Measurements from ENCODE around the gene SOX13. TPM values are rescaled to one million over a fixed set of nuclear protein-coding genes. Genes with fewer than 3 reads are reported as not detected.

The SOX13 gene
- total and polyA plus RNA-seq, 10 of the 15 experiments (the other 5 are each of a cell fraction or from before 2014, with no cell fraction given) = 0.04 to 0.31 (median 0.11) TPM; not detected in 7

- Histone ChIP-seq H3K27me3 (replicated peaks in 1 of 2; ENCODE audit: control insufficient read depth in 2 of 2, insufficient read depth in 2 of 2, low read length in 1 of 2) (no peaks in the 10 kb centered on the region; a peak in 2 of 4 replicates), H3K27ac (ENCODE audit: control insufficient read depth, insufficient read depth) (no peak overlapping the region), H3K4me1 (ENCODE audit: control insufficient read depth, insufficient read depth, low read length) (no peaks in the 10 kb centered on the region), H3K79me2 (ENCODE audit: control insufficient read depth, insufficient read depth, low read length) (no peaks in the 10 kb centered on the region), H3K36me3 (ENCODE audit: control insufficient read depth in 2 of 2, insufficient read depth in 2 of 2, low read length in 1 of 2) (no peaks in the 10 kb centered on the region), H3K9ac (ENCODE audit: control insufficient read depth, insufficient read depth, low read length) (no peak overlapping the region), H3K9me3 (replicated peaks; ENCODE audit: control insufficient read depth, insufficient read depth, low read length) (no peaks in the 10 kb centered on the region), H3K4me3 (no peak overlapping the region), H4K20me1 (ENCODE audit: control insufficient read depth, insufficient read depth) (no peaks in the 10 kb centered on the region), H3K4me2 (ENCODE audit: control insufficient read depth, insufficient read depth) (no peak overlapping the region), H2AFZ (ENCODE audit: control insufficient read depth, low read depth, low read length) (no peak overlapping the region)
- no peak for FAIRE-seq
- TF ChIP-seq SPI1 (IDR thresholded peaks at IDR 0.05; ENCODE audit: borderline replicate concordance, insufficient read depth, low read depth, low read length) (peak; percentile 43; the same call in 1 of the 2 replicates), IKZF1 (conservative IDR thresholded peaks at IDR 0.05) (peak; percentile 52), BCL3 (IDR thresholded peaks at IDR 0.05; ENCODE audit: borderline replicate concordance, insufficient read depth, low read depth, low read length, poor library complexity, severe bottlenecking) (no peak), MEF2B (IDR thresholded peaks at IDR 0.05; ENCODE audit: partially characterized antibody, poor library complexity, severe bottlenecking) (peak; percentile 80), DPF2 (IDR thresholded peaks at IDR 0.05) (0 out of 2 replicates have a peak, but pooled peaks have one; percentile 47), SMAD1 (IDR thresholded peaks at IDR 0.05; ENCODE audit: low read depth, partially characterized antibody) (no peak)
- in situ Hi-C loops (cut with MboI) = no loop called here
- BruUV-seq (replicated peaks) = no TSS peak
- ChIA-PET RAD21 (ENCODE audit: unreplicated experiment) (no interaction called here), CTCF (interaction anchor here (0.6 kb wide), 1 partner anchor 41 kb away, joined by 3 read pairs; no protein-coding TSS in a partner anchor), POLR2A (no interaction called here), SMC1A (ENCODE audit: uncharacterized antibody, unreplicated experiment) (interaction anchor here (0.9 to 1.1 kb wide), 2 partner anchors 11 to 276 kb away, joined by 3 to 4 read pairs; no protein-coding TSS in a partner anchor)
- WGBS (ENCODE audit: insufficient coverage, insufficient replicate concordance, low lambda C conversion rate, missing lambda C conversion rate) = 2% methylated on average over 11 of the region's 11 CpGs
- ATAC-seq = peak; percentile 62
- no peak for DNase-seq (ENCODE audit: low read depth, low spot score)
- intact Hi-C loops (cut with micrococcal nuclease; ENCODE audit: unreplicated experiment) = no loop called here
Measured at GRCh38 chr1:204134103-204134502, 61.2 kb downstream of the SOX13 start.
